ENCODE results near the gene ENOSF1.

The ENOSF1 gene

GRCh38 chr18:629269-630150 is 82.9 kb downstream of the ENOSF1 start:
- Histone ChIP-seq H3K9me3 (ENCODE audit: control insufficient read depth, low read length) (no peaks in the 10 kb centered on the region), H3K27me3 (replicated peaks; ENCODE audit: control insufficient read depth, insufficient read depth, low read length) (no peaks in the 10 kb centered on the region), H3K36me3 (ENCODE audit: control insufficient read depth, insufficient read depth, low read length, severe bottlenecking) (no peaks in the 10 kb centered on the region), H3K4me1 (ENCODE audit: control insufficient read depth, insufficient read depth, low read length) (peaks cover 7% of the 10 kb centered on the region), H3K9ac (ENCODE audit: low read length) (no peak overlapping the region), H3K4me3 (ENCODE audit: low read length) (no peak overlapping the region)
- DNase-seq (ENCODE audit: low read depth), result no peak

GRCh38 chr18:627231-627630 is 85.2 kb downstream of the ENOSF1 start:
- Histone ChIP-seq H3K36me3 (ENCODE audit: control insufficient read depth, insufficient read depth, low read length, severe bottlenecking) (no peaks in the 10 kb centered on the region), H3K9ac (ENCODE audit: low read length) (no peak overlapping the region)
- peak; percentile 52 for DNase-seq (ENCODE audit: low read depth)

GRCh38 chr18:623761-624620 is 88.4 kb downstream of the ENOSF1 start:
- Histone ChIP-seq H3K4me1 (ENCODE audit: control insufficient read depth, insufficient read depth, low read length) (peaks cover 15% of the 10 kb centered on the region), H3K9ac (ENCODE audit: low read length) (no peak overlapping the region), H3K27me3 (replicated peaks; ENCODE audit: control insufficient read depth, insufficient read depth, low read length) (no peaks in the 10 kb centered on the region), H3K9me3 (ENCODE audit: control insufficient read depth, low read length) (no peaks in the 10 kb centered on the region), H3K4me3 (ENCODE audit: low read length) (no peak overlapping the region), H3K36me3 (ENCODE audit: control insufficient read depth, insufficient read depth, low read length, severe bottlenecking) (no peaks in the 10 kb centered on the region)
- peak; percentile 94 for DNase-seq (ENCODE audit: low read depth)

More at GRCh38 chr18:627231-627630, 85.2 kb downstream of the ENOSF1 start:
- Histone ChIP-seq H3K9me3 (ENCODE audit: control insufficient read depth, low read length) (no peaks in the 10 kb centered on the region), H3K4me3 (ENCODE audit: low read length) (no peak overlapping the region), H3K27me3 (replicated peaks; ENCODE audit: control insufficient read depth, insufficient read depth, low read length) (no peaks in the 10 kb centered on the region), H3K4me1 (ENCODE audit: control insufficient read depth, insufficient read depth, low read length) (peaks cover 7% of the 10 kb centered on the region)

GRCh38 chr18:622289-622688 is 90.1 kb downstream of the ENOSF1 start:
- Histone ChIP-seq H3K36me3 (ENCODE audit: control insufficient read depth, insufficient read depth, low read length, severe bottlenecking) (no peaks in the 10 kb centered on the region), H3K9me3 (ENCODE audit: control insufficient read depth, low read length) (no peaks in the 10 kb centered on the region), H3K27me3 (replicated peaks; ENCODE audit: control insufficient read depth, insufficient read depth, low read length) (no peaks in the 10 kb centered on the region), H3K9ac (ENCODE audit: low read length) (no peak overlapping the region), H3K4me1 (ENCODE audit: control insufficient read depth, insufficient read depth, low read length) (peaks cover 12% of the 10 kb centered on the region), H3K4me3 (ENCODE audit: low read length) (no peak overlapping the region)
- DNase-seq (ENCODE audit: low read depth), result no peak

GRCh38 chr18:621291-622043 is 91.0 kb downstream of the ENOSF1 start:
- no peaks in the 10 kb centered on the region for H3K27me3 ChIP-seq (replicated peaks; ENCODE audit: control insufficient read depth, insufficient read depth, low read length)
- DNase-seq (ENCODE audit: low read depth), result peak; percentile 32
- H3K9me3 ChIP-seq (ENCODE audit: control insufficient read depth, low read length), result no peaks in the 10 kb centered on the region

More at GRCh38 chr18:621291-622043, 91.0 kb downstream of the ENOSF1 start:
- H3K4me3 ChIP-seq (ENCODE audit: low read length), result no peak overlapping the region
- no peaks in the 10 kb centered on the region for H3K36me3 ChIP-seq (ENCODE audit: control insufficient read depth, insufficient read depth, low read length, severe bottlenecking)
- peaks cover 8% of the 10 kb centered on the region for H3K4me1 ChIP-seq (ENCODE audit: control insufficient read depth, insufficient read depth, low read length)
- no peak overlapping the region for H3K9ac ChIP-seq (ENCODE audit: low read length)
